Activated T-cell treated with anti-CD3 and anti-CD28 coated beads, Interleukin-2, amount 50 U/mL, for 24 hours (primary cell): ENCODE data around the gene KRT85.

Experiments used
- DNase-seq: peaks from one replicate; pipeline ENCODE4 v3.0.0-alpha.2; 2020
- H3K27ac Mint-ChIP-seq: 2 replicates; pipeline ENCODE4 v1.8.0; 2020; ENCODE audit warnings: mild to moderate bottlenecking, mixed read lengths
- H3K27me3 Mint-ChIP-seq: 2 replicates; pipeline ENCODE4 v1.8.0; 2020; ENCODE audit warnings: mixed read lengths
- H3K36me3 Mint-ChIP-seq: 2 replicates; pipeline ENCODE4 v1.8.0; 2020; ENCODE audit warnings: low read depth, mixed read lengths
- H3K4me1 Mint-ChIP-seq: 2 replicates; pipeline ENCODE4 v1.8.0; 2020; ENCODE audit warnings: low read depth, mixed read lengths
- H3K4me3 Mint-ChIP-seq: 2 replicates; pipeline ENCODE4 v1.8.0; 2020; ENCODE audit warnings: mild to moderate bottlenecking, moderate library complexity, mixed read lengths
- H3K9me3 Mint-ChIP-seq: 2 replicates; pipeline ENCODE4 v1.8.0; 2020; ENCODE audit warnings: mixed read lengths

The KRT85 gene

DNA sequence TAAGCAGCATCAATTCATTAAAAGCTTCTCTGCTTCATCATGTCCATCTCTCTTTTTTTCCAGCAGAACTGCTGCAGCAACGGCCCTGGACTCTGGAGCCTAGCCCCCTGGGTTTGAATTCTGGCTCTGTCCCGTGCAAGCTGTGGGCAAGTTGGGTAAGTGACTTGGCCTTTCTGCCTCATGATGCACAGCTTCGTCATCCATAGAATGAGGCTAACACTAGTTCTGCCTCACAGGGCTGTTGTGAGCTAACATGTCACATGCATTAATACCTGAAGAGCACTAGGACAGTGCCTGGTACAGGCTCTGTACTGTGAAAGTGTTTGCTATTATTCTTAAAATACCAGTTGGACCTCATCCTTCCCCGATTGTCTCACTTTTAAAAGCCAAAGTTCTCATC lies 34.6 kb upstream of the KRT85 start:
- Mint-ChIP-seq H3K27me3 (no peaks in the 10 kb centered on the region), H3K4me3 (no peak overlapping the region), H3K4me1 (no peaks in the 10 kb centered on the region), H3K27ac (no peak overlapping the region), H3K9me3 (no peaks in the 10 kb centered on the region), H3K36me3 (no peaks in the 10 kb centered on the region)
- no peak for DNase-seq

DNA sequence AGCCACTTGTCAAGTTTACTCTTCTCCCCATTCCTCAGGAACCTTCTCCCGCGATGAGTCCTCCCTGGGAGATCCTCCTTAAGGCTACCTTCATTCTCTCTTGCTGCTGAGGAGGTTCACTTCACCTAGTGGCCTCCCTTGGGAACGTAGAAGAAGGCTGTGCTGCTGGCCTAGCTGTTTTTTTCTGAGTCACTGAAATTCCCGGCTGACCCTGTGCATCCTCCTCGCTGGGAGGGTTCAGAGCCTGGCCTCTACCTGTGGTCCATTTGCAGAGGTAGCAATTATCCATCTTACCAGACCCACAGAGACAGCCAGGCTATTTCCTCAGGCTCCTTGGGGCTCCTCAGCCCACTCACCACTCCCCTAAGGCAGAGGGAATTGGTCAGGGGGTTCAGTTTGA lies 34.2 kb upstream of the KRT85 start:
- no peaks in the 10 kb centered on the region for H3K9me3 Mint-ChIP-seq

DNA sequence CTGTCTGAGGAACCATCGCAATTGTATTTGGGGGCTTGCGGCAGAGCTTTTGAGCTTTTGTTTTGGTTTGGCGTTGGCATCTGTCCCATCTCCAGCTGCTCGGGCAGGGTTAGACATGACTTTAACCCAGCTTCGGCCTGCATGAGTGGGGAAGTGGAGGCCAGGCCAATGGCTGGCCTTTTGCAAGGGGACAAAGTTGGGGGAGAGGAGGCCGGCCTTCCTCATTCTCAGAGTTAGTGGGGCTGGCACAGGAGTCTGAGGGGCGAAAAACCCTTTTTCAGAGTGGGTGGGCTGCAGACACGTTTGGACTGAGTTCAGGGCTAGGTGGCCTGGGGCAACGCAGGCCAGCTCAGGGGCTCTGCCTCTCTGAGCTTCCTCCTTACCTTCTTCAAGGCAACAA lies 33.6 kb upstream of the KRT85 start:
- Mint-ChIP-seq H3K27me3 (no peaks in the 10 kb centered on the region), H3K9me3 (no peaks in the 10 kb centered on the region), H3K4me1 (no peaks in the 10 kb centered on the region), H3K36me3 (no peaks in the 10 kb centered on the region), H3K27ac (no peak overlapping the region), H3K4me3 (no peak overlapping the region)
- DNase-seq = no peak

More for the DNA sequence above, 34.2 kb upstream of the KRT85 start:
- no peak overlapping the region for H3K27ac Mint-ChIP-seq
- H3K27me3 Mint-ChIP-seq = no peaks in the 10 kb centered on the region
- H3K36me3 Mint-ChIP-seq = no peaks in the 10 kb centered on the region
- H3K4me1 Mint-ChIP-seq = no peaks in the 10 kb centered on the region
- DNase-seq = no peak
- H3K4me3 Mint-ChIP-seq = no peak overlapping the region

DNA sequence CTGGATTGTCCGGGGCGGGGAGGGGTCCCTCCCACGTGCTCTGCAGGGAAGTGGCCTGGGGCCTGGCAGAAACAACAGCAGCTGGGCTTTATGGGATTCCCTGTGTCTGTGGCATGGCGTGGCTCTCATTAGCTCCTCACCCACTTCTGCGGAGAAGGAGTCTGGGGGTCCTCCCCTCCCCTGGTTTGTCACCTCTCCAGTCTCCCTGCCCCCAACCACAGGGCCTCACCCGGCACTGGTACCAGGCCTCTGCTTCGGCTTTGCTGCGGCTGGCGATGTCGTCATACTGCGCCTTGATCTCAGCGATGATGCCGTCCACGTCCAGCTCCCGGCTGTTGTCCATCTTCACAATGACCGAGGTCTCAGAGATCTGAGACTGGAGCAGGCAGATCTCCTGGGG lies 32.5 kb upstream of the KRT85 start:
- H3K4me3 Mint-ChIP-seq = no peak overlapping the region
- no peaks in the 10 kb centered on the region for H3K4me1 Mint-ChIP-seq
- peaks cover 5% of the 10 kb centered on the region for H3K27me3 Mint-ChIP-seq
- no peaks in the 10 kb centered on the region for H3K9me3 Mint-ChIP-seq
- H3K36me3 Mint-ChIP-seq = no peaks in the 10 kb centered on the region
- no peak overlapping the region for H3K27ac Mint-ChIP-seq
- no peak for DNase-seq

DNA sequence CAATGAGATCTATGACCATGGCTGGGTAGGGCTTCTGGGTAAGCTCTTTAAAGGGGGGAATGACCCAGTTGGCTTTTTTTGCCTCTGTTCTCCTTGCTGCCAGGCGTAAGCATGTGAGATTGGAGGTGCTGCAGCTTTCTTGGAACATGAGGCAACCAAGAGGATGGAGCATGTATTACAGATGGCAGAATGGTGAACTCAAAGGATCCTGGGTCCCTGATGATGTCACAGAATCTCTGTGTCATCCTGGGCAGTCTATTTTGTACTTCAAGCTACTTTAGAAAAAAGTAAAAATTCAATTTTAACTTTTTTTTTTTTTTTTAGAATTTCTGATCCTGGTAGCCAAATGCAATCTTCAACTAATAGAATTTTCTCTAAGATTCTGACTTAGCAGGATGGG lies 30.9 kb upstream of the KRT85 start:
- Mint-ChIP-seq H3K9me3 (no peaks in the 10 kb centered on the region), H3K36me3 (no peaks in the 10 kb centered on the region), H3K27me3 (peaks cover 5% of the 10 kb centered on the region), H3K4me1 (no peaks in the 10 kb centered on the region), H3K27ac (no peak overlapping the region), H3K4me3 (no peak overlapping the region)
- no peak for DNase-seq

DNA sequence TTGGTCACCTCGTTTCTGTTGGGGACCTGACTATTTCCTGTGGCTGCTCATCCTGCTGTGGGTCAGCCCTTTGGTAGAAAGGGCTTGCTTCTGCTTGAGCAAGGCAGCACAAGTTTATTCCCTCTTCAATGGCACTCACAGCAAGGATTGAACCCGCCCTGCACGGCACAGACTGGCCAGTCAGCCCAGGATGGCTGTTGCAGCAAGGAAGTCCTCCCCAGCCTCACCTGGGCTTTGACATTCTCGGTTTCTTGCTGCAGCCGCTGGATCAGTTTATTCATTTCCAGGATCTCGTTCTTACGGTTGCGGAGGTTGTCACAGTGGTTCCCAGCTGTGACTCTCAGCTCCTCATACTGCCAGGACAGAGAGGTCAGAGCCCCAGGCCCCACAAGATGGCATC lies 29.4 kb upstream of the KRT85 start:
- Mint-ChIP-seq H3K36me3 (no peaks in the 10 kb centered on the region), H3K4me1 (no peaks in the 10 kb centered on the region), H3K27ac (no peak overlapping the region), H3K4me3 (no peak overlapping the region), H3K9me3 (no peaks in the 10 kb centered on the region), H3K27me3 (peaks cover 5% of the 10 kb centered on the region)
- DNase-seq = no peak

DNA sequence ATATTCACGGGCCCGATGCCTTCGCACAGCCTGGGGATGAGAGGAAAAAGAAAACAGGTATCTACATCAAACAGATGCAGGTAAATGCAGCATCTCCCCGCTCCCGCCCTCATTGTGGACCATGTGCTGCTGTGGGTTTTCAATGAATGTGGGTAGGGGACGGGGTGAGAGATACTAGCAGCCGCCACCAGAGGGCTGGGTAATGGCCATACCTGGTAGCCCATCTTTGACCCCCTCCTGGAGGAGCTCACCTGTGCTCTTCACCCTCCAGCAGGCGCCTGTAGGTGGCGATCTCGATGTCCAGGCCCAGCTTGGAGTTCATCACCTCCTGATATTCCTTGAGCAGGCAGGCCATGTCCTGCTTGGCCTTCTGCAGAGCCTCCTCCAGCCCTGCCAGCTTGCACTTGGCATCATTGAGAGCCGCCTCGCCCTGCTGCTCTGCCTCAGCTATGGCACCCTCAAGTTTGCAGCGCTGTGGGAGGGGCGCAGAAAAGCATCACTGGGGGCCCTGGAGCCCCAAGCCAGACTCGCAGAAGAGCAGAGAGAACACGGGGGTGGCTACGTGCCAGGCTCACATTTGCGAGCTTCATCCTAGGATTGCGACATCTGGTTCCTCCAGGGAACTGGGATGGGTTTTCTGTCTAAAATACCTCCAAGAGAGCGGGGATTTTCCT lies 28.6 kb upstream of the KRT85 start:
- H3K9me3 Mint-ChIP-seq = no peaks in the 10 kb centered on the region
- H3K36me3 Mint-ChIP-seq = no peaks in the 10 kb centered on the region
- no peak for DNase-seq
- H3K27ac Mint-ChIP-seq = no peak overlapping the region
- no peaks in the 10 kb centered on the region for H3K4me1 Mint-ChIP-seq
- H3K4me3 Mint-ChIP-seq = no peak overlapping the region
- H3K27me3 Mint-ChIP-seq = peaks cover 5% of the 10 kb centered on the region

DNA sequence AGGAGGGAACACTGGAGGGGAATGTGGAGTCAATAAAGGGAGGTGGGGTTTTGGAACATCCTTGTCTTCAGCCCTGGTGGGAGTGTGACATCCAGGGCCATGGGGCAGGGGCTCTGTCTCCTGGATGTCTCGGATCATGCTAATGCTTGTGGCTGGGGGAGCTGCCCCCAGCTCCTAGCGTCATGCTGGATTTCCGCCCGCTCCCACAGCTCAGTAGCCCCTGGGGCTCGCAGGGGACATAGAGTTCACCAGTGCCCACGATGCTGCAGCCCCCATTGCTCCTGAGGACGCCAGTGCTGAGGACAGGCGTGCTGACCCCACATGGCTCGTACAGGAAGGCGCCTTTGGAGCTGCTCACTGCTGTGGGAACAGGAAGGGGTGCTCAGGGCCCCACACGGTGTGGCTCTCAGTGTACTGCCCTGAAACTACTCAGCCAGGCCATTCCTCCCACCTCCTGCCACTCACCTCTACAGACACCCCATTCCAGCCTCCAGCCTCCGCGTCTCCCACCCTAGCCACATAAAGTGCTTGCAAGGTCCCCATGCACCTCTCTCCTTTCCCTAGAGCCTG lies 27.6 kb upstream of the KRT85 start:
- Mint-ChIP-seq H3K36me3 (no peaks in the 10 kb centered on the region), H3K4me1 (no peaks in the 10 kb centered on the region), H3K27me3 (peaks cover 5% of the 10 kb centered on the region), H3K4me3 (no peak overlapping the region), H3K27ac (no peak overlapping the region), H3K9me3 (no peaks in the 10 kb centered on the region)
- no peak for DNase-seq

DNA sequence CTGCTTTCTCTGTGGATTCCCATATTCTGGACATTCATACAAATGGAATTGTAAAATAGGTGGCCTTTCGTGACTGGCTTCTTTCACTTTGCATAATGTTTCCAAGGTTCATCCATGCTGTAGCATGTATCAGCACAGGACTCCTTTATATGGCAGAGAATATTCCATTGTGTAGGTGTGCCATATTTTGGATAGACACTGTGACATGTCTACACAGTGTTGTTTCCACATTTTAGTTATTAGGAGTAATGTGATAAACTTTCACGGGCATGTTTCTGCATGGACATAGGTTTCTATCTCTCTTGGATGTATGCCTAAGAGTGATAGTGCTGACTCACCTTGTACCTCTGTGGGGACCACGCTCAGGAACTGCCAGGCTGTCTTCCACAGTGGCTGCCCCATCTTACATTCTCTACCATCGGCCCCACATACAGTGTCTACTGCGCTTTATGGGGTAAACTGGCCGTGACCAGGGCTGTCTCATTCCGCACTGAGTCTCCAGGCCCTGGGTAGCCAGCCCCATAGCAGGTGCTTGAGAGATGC lies 25.3 kb upstream of the KRT85 start:
- Mint-ChIP-seq H3K27ac (no peak overlapping the region), H3K4me1 (no peaks in the 10 kb centered on the region), H3K4me3 (no peak overlapping the region), H3K27me3 (peaks cover 12% of the 10 kb centered on the region), H3K36me3 (no peaks in the 10 kb centered on the region), H3K9me3 (no peaks in the 10 kb centered on the region)
- no peak for DNase-seq

DNA sequence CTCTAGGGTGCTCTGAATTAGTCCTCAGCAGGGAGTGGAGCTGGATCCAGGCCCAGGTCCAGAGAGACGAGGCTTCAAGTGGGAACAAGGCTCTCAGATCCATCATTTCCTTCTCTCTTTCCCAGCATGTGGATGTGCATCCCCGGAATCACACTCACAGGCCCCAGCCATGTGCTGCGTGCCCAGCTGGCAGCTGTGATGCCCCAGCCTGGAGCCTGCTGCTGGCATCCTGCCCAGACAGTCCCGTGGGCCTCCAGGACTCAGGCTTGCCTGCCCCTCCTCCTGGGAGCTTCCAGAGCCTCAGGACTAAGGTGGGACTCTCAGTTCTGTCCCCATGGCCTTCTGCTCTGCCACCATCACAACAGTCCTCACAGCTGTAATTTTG lies 24.3 kb upstream of the KRT85 start:
- no peaks in the 10 kb centered on the region for H3K9me3 Mint-ChIP-seq
- H3K27me3 Mint-ChIP-seq = peaks cover 12% of the 10 kb centered on the region
- no peak overlapping the region for H3K27ac Mint-ChIP-seq
- H3K4me1 Mint-ChIP-seq = no peaks in the 10 kb centered on the region
- no peak for DNase-seq
- no peaks in the 10 kb centered on the region for H3K36me3 Mint-ChIP-seq
- no peak overlapping the region for H3K4me3 Mint-ChIP-seq

DNA sequence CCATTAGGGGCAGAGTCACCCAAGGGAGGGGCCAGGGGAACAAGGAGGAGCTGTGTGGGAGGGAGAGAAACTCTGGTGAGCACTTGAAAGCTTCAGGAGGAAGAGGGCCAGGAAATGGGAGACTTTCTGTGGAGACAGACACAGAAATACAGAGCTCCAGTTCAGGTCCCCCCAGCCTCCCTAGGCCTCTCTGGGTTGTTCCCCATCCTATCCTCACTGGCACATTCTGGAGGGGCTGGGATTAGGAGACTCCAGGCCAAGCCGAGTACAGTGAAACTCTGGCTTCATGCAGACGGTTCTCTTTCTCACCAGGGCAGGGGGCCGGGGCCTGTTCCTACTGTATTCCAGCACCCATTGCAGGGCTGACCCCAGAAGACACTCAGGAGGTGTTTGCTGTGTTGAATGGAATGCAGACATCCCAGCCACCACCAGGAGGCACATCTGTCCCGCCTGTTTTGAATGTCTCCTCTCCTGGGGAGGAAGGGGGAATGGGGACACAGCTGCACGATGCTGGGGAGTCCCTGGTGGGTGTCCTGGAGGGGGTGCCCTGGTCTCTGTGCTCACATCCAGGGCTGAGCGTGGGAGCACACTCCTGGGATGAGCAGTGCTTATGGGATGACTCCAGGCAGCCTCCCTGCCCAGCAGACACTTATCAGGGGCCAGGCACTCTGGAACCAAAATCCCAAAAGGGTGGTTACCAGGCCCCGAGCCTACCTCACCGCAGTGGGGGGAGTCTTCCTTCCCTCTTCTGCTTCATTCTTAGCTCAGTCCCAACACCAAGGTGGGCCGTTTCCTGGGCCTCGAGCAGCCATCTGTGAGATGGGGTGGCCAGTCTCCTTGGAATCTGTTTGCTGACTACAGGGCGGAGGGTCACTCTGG lies 23.7 kb upstream of the KRT85 start:
- Mint-ChIP-seq H3K9me3 (no peaks in the 10 kb centered on the region), H3K4me3 (no peak overlapping the region), H3K27me3 (peaks cover 12% of the 10 kb centered on the region), H3K27ac (no peak overlapping the region), H3K4me1 (no peaks in the 10 kb centered on the region), H3K36me3 (no peaks in the 10 kb centered on the region)
- DNase-seq = no peak

DNA sequence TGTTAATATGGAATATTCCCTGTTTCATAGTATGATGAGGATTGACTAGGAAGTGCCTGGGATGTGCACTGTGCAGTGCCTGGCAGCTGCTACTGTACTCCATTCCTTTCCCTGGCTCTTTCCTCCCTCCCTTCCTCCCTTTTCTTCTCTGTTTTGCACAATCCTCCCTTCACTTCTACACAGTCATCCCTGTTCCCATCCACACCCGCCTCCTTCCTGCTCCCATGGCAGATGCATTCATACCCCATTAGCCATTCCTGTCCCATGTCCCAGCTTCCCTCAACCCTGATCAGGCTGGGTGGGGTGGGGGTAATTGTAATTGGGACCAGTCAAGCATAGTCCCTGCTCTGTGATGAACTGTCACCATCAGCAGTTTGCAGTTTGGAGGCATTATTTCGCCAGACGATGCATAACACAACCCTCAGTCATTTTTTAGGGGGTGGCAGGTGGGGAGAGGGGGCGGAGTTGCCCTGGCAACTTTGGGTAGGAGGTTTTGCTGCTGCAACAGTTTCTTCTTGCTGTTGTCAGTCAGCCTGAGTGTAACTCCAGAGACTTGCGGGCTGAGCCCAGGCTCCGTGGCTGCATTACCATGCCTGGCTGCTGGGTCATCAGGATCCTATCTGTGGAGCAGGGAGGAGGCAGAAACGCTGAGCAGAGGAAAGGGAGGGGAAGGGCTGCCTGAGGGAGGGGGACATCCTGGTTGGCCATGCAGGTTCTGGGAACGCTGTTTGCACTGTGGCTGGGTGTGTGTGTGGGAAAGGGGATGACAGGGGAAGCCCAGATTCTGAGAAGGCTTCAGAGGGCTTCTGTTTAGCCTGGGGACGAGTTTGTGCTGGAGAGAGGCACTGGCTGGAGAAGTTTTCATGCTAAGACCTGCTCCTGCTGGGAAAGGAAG lies 22.3 kb upstream of the KRT85 start:
- Mint-ChIP-seq H3K36me3 (no peaks in the 10 kb centered on the region), H3K4me3 (no peak overlapping the region), H3K4me1 (no peaks in the 10 kb centered on the region), H3K27ac (no peak overlapping the region), H3K27me3 (peaks cover 7% of the 10 kb centered on the region), H3K9me3 (no peaks in the 10 kb centered on the region)
- no peak for DNase-seq

DNA sequence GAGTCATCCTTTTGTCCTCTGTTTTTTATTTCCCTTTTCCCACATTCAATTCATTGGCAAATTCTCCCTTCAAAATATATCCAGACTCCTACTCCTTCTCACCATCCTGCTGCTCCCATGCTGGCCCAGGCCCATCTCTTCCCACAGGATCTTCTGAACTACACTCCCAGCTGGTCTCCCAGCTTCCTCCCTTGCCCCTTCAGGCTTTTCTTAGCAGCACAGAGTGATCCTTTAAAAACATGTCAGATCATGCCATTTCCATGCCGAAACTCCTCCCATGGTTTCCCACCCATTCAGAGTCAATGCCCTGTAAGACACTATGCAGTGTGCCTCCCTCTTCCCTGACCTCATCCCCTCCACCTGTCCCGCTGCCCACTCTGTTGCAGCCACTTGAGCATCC lies 20.6 kb upstream of the KRT85 start:
- no peak for DNase-seq
- Mint-ChIP-seq H3K9me3 (no peaks in the 10 kb centered on the region), H3K36me3 (no peaks in the 10 kb centered on the region), H3K4me1 (peaks cover 4% of the 10 kb centered on the region), H3K4me3 (no peak overlapping the region), H3K27me3 (peaks cover 7% of the 10 kb centered on the region), H3K27ac (no peak overlapping the region)

DNA sequence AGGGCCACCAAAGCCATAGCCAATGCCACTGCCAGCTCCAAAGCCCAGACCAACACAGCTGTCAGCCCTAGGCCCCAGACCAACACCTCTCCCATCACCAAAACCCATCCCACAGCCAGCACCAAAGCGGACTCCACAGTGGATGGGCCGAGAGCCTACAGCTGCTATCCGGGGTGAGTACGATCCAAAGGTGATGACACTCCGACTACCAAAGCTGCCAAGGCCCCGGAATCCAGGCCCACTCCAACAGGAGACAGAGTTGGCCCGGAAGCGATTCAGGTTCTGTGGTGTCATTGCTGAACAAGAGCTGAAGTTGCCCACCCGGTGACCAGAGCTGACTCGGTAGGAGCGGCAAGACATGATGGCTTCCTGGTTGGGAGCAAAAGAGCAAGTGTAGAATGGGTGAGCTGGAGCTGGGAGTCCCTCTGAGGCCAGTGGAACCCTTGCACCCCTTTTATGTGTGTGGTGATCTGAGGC lies 18.0 kb upstream of the KRT85 start, which contains the start of gene KRT84:
Gene KRT84 (minus strand): TSS at position 427 of the 477 bp plus-strand sequence. CDS start 67 bp downstream, at position 360.
- Mint-ChIP-seq H3K27ac (no peak within 1 kb of the TSS), H3K36me3 (no peaks in the 10 kb centered on the region), H3K27me3 (peaks cover 7% of the 10 kb centered on the region), H3K4me1 (peaks cover 10% of the 10 kb centered on the region), H3K9me3 (no peaks in the 10 kb centered on the region), H3K4me3 (no peak within 1 kb of the TSS)
- no peak for DNase-seq
